ENCODE results near the gene URAD. TPM values are rescaled to one million over a fixed set of nuclear protein-coding genes. Genes with fewer than 3 reads are reported as not detected.
A peak's percentile ranks its signal among the peaks of the same experiment; 100 is the strongest.

Gene URAD
- total RNA-seq, 1 donor from 2014 or later, result not detected

DNA sequence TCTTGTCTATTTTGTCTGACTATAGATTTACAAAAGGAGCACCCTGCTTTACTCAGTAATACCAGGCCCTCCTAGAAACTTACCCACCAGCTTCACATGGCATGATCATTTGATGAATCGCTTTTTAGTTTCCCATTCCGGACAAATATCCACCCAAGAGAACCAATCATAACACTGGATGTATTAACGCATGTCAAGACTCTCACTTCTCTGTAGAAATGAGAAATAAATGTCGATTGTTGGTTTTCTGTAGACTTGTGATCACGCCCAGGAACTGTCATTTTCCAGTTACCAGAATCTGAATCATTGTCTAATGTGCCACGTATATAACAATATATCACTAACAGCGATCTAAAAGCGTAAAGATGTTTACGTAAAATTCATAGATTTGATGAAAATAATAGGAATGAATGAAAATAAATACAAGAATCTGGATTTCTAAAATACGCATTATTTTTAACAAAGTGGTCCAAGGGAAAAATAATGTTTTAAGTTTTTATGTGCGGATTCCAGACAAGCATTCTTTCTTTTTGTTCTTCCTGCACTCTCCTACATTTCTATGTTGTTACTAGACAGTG, 33.4 kb downstream of the URAD start:
- Mint-ChIP-seq H3K36me3 (ENCODE audit: low read depth) (no peaks in the 10 kb centered on the region), H3K27me3 (peaks cover 58% of the 10 kb centered on the region), H3K27ac (no peak overlapping the region), H3K9me3 (no peaks in the 10 kb centered on the region), H3K4me1 (peaks cover 17% of the 10 kb centered on the region), H3K4me3 (no peak overlapping the region)
- DNase-seq, result no peak
- TF ChIP-seq, protein P1, sequence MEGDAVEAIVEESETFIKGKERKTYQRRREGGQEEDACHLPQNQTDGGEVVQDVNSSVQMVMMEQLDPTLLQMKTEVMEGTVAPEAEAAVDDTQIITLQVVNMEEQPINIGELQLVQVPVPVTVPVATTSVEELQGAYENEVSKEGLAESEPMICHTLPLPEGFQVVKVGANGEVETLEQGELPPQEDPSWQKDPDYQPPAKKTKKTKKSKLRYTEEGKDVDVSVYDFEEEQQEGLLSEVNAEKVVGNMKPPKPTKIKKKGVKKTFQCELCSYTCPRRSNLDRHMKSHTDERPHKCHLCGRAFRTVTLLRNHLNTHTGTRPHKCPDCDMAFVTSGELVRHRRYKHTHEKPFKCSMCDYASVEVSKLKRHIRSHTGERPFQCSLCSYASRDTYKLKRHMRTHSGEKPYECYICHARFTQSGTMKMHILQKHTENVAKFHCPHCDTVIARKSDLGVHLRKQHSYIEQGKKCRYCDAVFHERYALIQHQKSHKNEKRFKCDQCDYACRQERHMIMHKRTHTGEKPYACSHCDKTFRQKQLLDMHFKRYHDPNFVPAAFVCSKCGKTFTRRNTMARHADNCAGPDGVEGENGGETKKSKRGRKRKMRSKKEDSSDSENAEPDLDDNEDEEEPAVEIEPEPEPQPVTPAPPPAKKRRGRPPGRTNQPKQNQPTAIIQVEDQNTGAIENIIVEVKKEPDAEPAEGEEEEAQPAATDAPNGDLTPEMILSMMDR (IDR thresholded peaks at IDR 0.05), result no peak
- CTCF ChIA-PET, result interaction anchor here (0.8 to 5.6 kb wide), 7 partner anchors 9 to 127 kb away, joined by 3 to 72 read pairs (median 7); partner anchors contain the start of genes CDX2 and PDX1
- no peak for ATAC-seq (ENCODE audit: low read depth)
- POLR2A ChIA-PET, result interaction anchor here (0.6 kb wide), 1 partner anchor 531 kb away, joined by 3 read pairs; no protein-coding TSS in a partner anchor
- intact Hi-C loops (cut with micrococcal nuclease), result loop anchor here (2.0 kb wide), 2 partner anchors 14 to 22 kb away; partner anchors contain the start of gene CDX2

DNA sequence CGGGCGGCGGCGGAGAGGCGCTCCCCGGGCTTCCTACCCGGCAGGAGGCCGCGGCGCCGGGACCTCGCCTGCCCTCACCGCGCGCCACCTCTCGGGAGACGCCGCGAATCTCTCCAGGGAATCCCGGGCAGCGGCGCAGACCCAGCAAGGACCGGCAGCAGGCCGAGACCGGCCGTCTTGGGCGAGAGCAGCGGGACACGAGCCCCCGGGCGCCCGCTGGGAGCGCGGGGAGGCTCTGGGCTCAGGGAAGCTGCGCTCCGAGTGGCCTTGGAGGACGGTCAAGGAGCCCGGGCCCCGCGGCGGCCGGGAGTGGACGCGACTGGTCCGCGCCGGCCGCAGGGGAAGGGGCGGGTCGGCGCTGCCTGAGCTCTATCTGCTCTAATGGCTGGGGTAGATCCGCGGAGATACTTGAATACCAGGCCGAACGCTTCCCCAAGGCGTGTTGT, 34.1 kb downstream of the URAD start:
- DNase-seq, result peak; percentile 31
- CTCF ChIA-PET, result interaction anchor here (0.8 to 5.6 kb wide), 13 partner anchors 9 to 592 kb away, joined by 3 to 72 read pairs (median 6); partner anchors contain the start of genes CDX2 and PDX1
- peaks cover 2% of the 10 kb centered on the region for H3K9me3 Mint-ChIP-seq
- ATAC-seq (ENCODE audit: low read depth), result no peak
- POLR2A ChIA-PET, result no interaction called here
- H3K27me3 Mint-ChIP-seq, result peaks cover 58% of the 10 kb centered on the region
- H3K4me3 Mint-ChIP-seq, result peak overlapping the region; percentile 77
- H3K4me1 Mint-ChIP-seq, result peaks cover 15% of the 10 kb centered on the region
- TF ChIP-seq, protein P1 (IDR thresholded peaks at IDR 0.05), result no peak
- H3K27ac Mint-ChIP-seq, result no peak overlapping the region
- intact Hi-C loops (cut with micrococcal nuclease), result loop anchor here (1.0 to 2.0 kb wide), 5 partner anchors 14 to 580 kb away; partner anchors contain the start of gene CDX2
- no peaks in the 10 kb centered on the region for H3K36me3 Mint-ChIP-seq (ENCODE audit: low read depth)

GRCh38 chr13:27953676-27954405, 34.7 kb downstream of the URAD start:
- ChIA-PET CTCF (interaction anchor here (0.8 to 5.6 kb wide), 18 partner anchors 8 to 595 kb away, joined by 3 to 72 read pairs (median 4); partner anchors contain the start of genes CDX2 and PDX1), POLR2A (no interaction called here)
- Mint-ChIP-seq H3K27ac (peak overlapping the region; percentile 30), H3K4me3 (peak overlapping the region; percentile 77), H3K36me3 (ENCODE audit: low read depth) (no peaks in the 10 kb centered on the region), H3K9me3 (peaks cover 2% of the 10 kb centered on the region), H3K4me1 (peaks cover 15% of the 10 kb centered on the region), H3K27me3 (peaks cover 61% of the 10 kb centered on the region)
- TF ChIP-seq, protein P1 (IDR thresholded peaks at IDR 0.05), result no peak
- intact Hi-C loops (cut with micrococcal nuclease), result loop anchor here (1.0 to 2.0 kb wide), 6 partner anchors 15 to 580 kb away; partner anchors contain the start of gene CDX2
- peak; percentile 92 for ATAC-seq (ENCODE audit: low read depth)
- DNase-seq, result peak; percentile 73

GRCh38 chr13:27952876-27953675, 35.4 kb downstream of the URAD start:
- intact Hi-C loops (cut with micrococcal nuclease), result loop anchor here (1.0 kb wide), 1 partner anchor 123 kb away; no protein-coding TSS in a partner anchor
- peak overlapping the region; percentile 24 for H3K27ac Mint-ChIP-seq

More at GRCh38 chr13:27952876-27953675, 35.4 kb downstream of the URAD start:
- peaks cover 57% of the 10 kb centered on the region for H3K27me3 Mint-ChIP-seq
- no peak for DNase-seq
- peaks cover 15% of the 10 kb centered on the region for H3K4me1 Mint-ChIP-seq
- H3K36me3 Mint-ChIP-seq (ENCODE audit: low read depth), result no peaks in the 10 kb centered on the region
- TF ChIP-seq, protein P1 (IDR thresholded peaks at IDR 0.05), result no peak
- H3K4me3 Mint-ChIP-seq, result peak overlapping the region; percentile 63
- H3K9me3 Mint-ChIP-seq, result peaks cover 2% of the 10 kb centered on the region
- ATAC-seq (ENCODE audit: low read depth), result no peak
- ChIA-PET POLR2A (no interaction called here), CTCF (interaction anchor here (0.8 to 5.6 kb wide), 17 partner anchors 9 to 594 kb away, joined by 3 to 72 read pairs (median 5); partner anchors contain the start of genes CDX2 and PDX1)

Measured in activated B cell treated with CpG ODN at 0.5 μM for 24 hours (primary cell).